Measurements from ENCODE around the gene SH3BP4. TPM values are rescaled to one million over a fixed set of nuclear protein-coding genes. Genes with fewer than 3 reads are reported as not detected.
A peak's percentile ranks its signal among the peaks of the same experiment; 100 is the strongest.

Gene SH3BP4
- total and polyA plus RNA-seq, 2 of the 13 experiments (the other 11 are each of a cell fraction or from before 2014, with no cell fraction given) = 34.6 to 99.1 TPM

- TF ChIP-seq ETS1 (CRISPR knock-in tag; IDR thresholded peaks at IDR 0.05) (no peak), DNMT3B (CRISPR knock-in tag; conservative IDR thresholded peaks at IDR 0.05) (0 out of 2 replicates have a peak, but pooled peaks have one; percentile 34), ZBTB7A (CRISPR knock-in tag; IDR thresholded peaks at IDR 0.05) (no peak), HOXA5 (CRISPR knock-in tag; IDR thresholded peaks at IDR 0.05) (no peak), ZNF160 (CRISPR knock-in tag; IDR thresholded peaks at IDR 0.05) (no peak), NPAS2 (CRISPR knock-in tag; IDR thresholded peaks at IDR 0.05; ENCODE audit: borderline replicate concordance) (no peak), ZNF20 (CRISPR knock-in tag; IDR thresholded peaks at IDR 0.05) (no peak), ARNT2 (CRISPR knock-in tag; IDR thresholded peaks at IDR 0.05; ENCODE audit: low read depth) (no peak), ZMYM4 (CRISPR knock-in tag; IDR thresholded peaks at IDR 0.05) (no peak), ZNF703 (CRISPR knock-in tag; IDR thresholded peaks at IDR 0.05; ENCODE audit: borderline replicate concordance) (no peak), BCLAF1 (IDR thresholded peaks at IDR 0.05) (no peak), DZIP1 (CRISPR knock-in tag; IDR thresholded peaks at IDR 0.05) (no peak), CC2D1A (CRISPR knock-in tag; IDR thresholded peaks at IDR 0.05) (0 out of 2 replicates have a peak, but pooled peaks have one; percentile 35), ZNF773 (CRISPR knock-in tag; IDR thresholded peaks at IDR 0.05; ENCODE audit: borderline replicate concordance) (no peak), ZNF510 (CRISPR knock-in tag; IDR thresholded peaks at IDR 0.05; ENCODE audit: low read depth) (no peak), MED1 (CRISPR knock-in tag; IDR thresholded peaks at IDR 0.05) (no peak), TCF12 (IDR thresholded peaks at IDR 0.05) (no peak), TCF12 (CRISPR knock-in tag; IDR thresholded peaks at IDR 0.05) (no peak), SP5 (CRISPR knock-in tag; IDR thresholded peaks at IDR 0.05; ENCODE audit: borderline replicate concordance, low read depth) (no peak), DMAP1 (CRISPR knock-in tag; IDR thresholded peaks at IDR 0.05) (no peak), ZNF605 (CRISPR knock-in tag; IDR thresholded peaks at IDR 0.05) (no peak), ZNF10 (CRISPR knock-in tag; IDR thresholded peaks at IDR 0.05; ENCODE audit: borderline replicate concordance, low read depth) (no peak), PHF8 (CRISPR knock-in tag; IDR thresholded peaks at IDR 0.05) (0 out of 2 replicates have a peak, but pooled peaks have one; percentile 11), ZNF296 (CRISPR knock-in tag; conservative IDR thresholded peaks at IDR 0.05) (no peak)
Measured at GRCh38 chr2:234954551-234954992, 2.8 kb downstream of the SH3BP4 start (continued).

Data from HepG2 (cell line).